Breast epithelium (tissue), 4 donors: ENCODE results near the gene MAP3K1. TPM values are rescaled to one million over a fixed set of nuclear protein-coding genes. Genes with fewer than 3 reads are reported as not detected.

ENCODE experiments used
- DNase-seq, 2 donors: peaks; one replicate each; pipeline ENCODE4 v3.0.0-alpha.2; 2019; ENCODE audit warnings: low spot score in 2 of 2
- H3K27ac ChIP-seq, 2 donors: fragments of 200-600 bp; sonication (generic) in 1 of 2; one replicate each; pipeline ENCODE4 v1.5.1; 2016 to 2019; ENCODE audit warnings: mild to moderate bottlenecking in 1 of 2
- H3K27me3 ChIP-seq, 2 donors: fragments of 200-600 bp; sonication (generic) in 1 of 2; one replicate each; pipeline versions ENCODE4 v1.5.1 to v1.6.0; 2017 to 2019; ENCODE audit warnings: control low read depth in 1 of 2, mild to moderate bottlenecking in 1 of 2
- H3K36me3 ChIP-seq: fragments of 200-600 bp; one replicate; pipeline ENCODE4 v1.5.1; 2019
- H3K4me1 ChIP-seq, 2 donors: fragments of 200-600 bp; sonication (generic); one replicate each; pipeline ENCODE4 v1.5.1; 2016 to 2019; ENCODE audit warnings: control low read depth in 1 of 2
- H3K4me3 ChIP-seq, 3 donors: fragments of 200-600 bp; sonication (generic); 1 replicate in 2 of 3; 2 replicates in 1 of 3; pipeline ENCODE4 v1.5.1; 2016 to 2019; ENCODE audit warnings: mild to moderate bottlenecking in 3 of 3, moderate library complexity in 2 of 3
- H3K9me3 ChIP-seq, 2 donors: fragments of 200-600 bp; sonication (generic) in 1 of 2; one replicate each; pipeline ENCODE4 v1.5.1; 2016 to 2019; ENCODE audit warnings: control low read depth in 1 of 2
- CTCF ChIP-seq, 3 donors: fragments of 450-650 bp; IDR thresholded peaks; one replicate each; pipeline ENCODE4 v1.5.1; 2016 to 2017; ENCODE audit warnings: antibody characterized with exemption in 3 of 3, mild to moderate bottlenecking in 3 of 3, moderate library complexity in 3 of 3
- POLR2A ChIP-seq: fragments of 450-650 bp; IDR thresholded peaks from one replicate; pipeline ENCODE4 v1.6.1; 2016; ENCODE audit warnings: antibody characterized with exemption, mild to moderate bottlenecking, moderate library complexity
- POLR2AphosphoS5 ChIP-seq, 3 donors: sonication (generic); formaldehyde crosslinking; IDR thresholded peaks; one replicate each; pipeline ENCODE4 v1.6.1; 2017; ENCODE audit warnings: antibody characterized with exemption in 3 of 3
- intact Hi-C: fragments of 100-400 bp; cut with DNase I; formaldehyde crosslinking; loops from one replicate; pipeline ENCODE4 v1.15.1; 2023; ENCODE audit warnings: low total_unique reads
- total RNA-seq, 3 donors: library from RNA; depleted of rRNA; stranded (reverse); fragments of >200 nt; gene quantifications; one replicate each; pipeline ENCODE4 v1.1.0, GENCODE V29; 2016

The MAP3K1 gene
- total RNA-seq, 3 donors from 2014 or later: 14.9 to 138 (median 77.7) TPM

GRCh38 chr5:56810826-56811225, 4.5 kb upstream of the MAP3K1 start:
- H3K27ac ChIP-seq: no peak overlapping the region
- H3K36me3 ChIP-seq: no peaks in the 10 kb centered on the region
- no peaks in the 10 kb centered on the region for H3K4me1 ChIP-seq
- no peak for DNase-seq
- intact Hi-C loops: no loop called here
- H3K27me3 ChIP-seq: no peaks in the 10 kb centered on the region
- H3K9me3 ChIP-seq: no peaks in the 10 kb centered on the region
- no peak overlapping the region for H3K4me3 ChIP-seq
- TF ChIP-seq POLR2A (no peak), POLR2AphosphoS5 (IDR thresholded peaks at IDR 0.05) (no peak), CTCF (IDR thresholded peaks at IDR 0.05) (no peak)

GRCh38 chr5:56812110-56812509, 3.2 kb upstream of the MAP3K1 start:
- Histone ChIP-seq H3K4me3 (no peak overlapping the region), H3K9me3 (no peaks in the 10 kb centered on the region), H3K4me1 (no peaks in the 10 kb centered on the region), H3K27ac (no peak overlapping the region), H3K27me3 (no peaks in the 10 kb centered on the region), H3K36me3 (no peaks in the 10 kb centered on the region)
- intact Hi-C loops: no loop called here
- DNase-seq: no peak
- no peak for TF ChIP-seq POLR2A
- TF ChIP-seq POLR2AphosphoS5 (IDR thresholded peaks at IDR 0.05): no peak
- TF ChIP-seq CTCF (IDR thresholded peaks at IDR 0.05): no peak

GRCh38 chr5:56813302-56813701, 2.0 kb upstream of the MAP3K1 start:
- Histone ChIP-seq H3K27ac (no peak overlapping the region), H3K9me3 (no peaks in the 10 kb centered on the region)
- intact Hi-C loops: no loop called here

GRCh38 chr5:56814361-56814962, 887 bp upstream of the MAP3K1 start:
- Histone ChIP-seq H3K4me1 (peaks cover 0 to 2% of the 10 kb centered on the region in 2 donors), H3K4me3 (peak overlapping the region; percentile 80 to 94 (median 91)), H3K36me3 (no peaks in the 10 kb centered on the region), H3K27ac (peak overlapping the region; percentile 97 to 99), H3K27me3 (no peaks in the 10 kb centered on the region), H3K9me3 (no peaks in the 10 kb centered on the region)
- intact Hi-C loops: no loop called here
- TF ChIP-seq CTCF (IDR thresholded peaks at IDR 0.05) (peak in 1 of 3 donors; percentile 28), POLR2A (no peak), POLR2AphosphoS5 (IDR thresholded peaks at IDR 0.05) (peak in 1 of 3 donors; percentile 6)
- peak in 1 of 2 donors; percentile 50 for DNase-seq

More at GRCh38 chr5:56813302-56813701, 2.0 kb upstream of the MAP3K1 start:
- no peak for DNase-seq
- Histone ChIP-seq H3K4me3 (no peak overlapping the region), H3K27me3 (no peaks in the 10 kb centered on the region), H3K4me1 (no peaks in the 10 kb centered on the region), H3K36me3 (no peaks in the 10 kb centered on the region)
- TF ChIP-seq POLR2A: no peak
- TF ChIP-seq CTCF (IDR thresholded peaks at IDR 0.05): no peak
- TF ChIP-seq POLR2AphosphoS5 (IDR thresholded peaks at IDR 0.05): no peak

- TF ChIP-seq POLR2AphosphoS5 (IDR thresholded peaks at IDR 0.05) (no peak), CTCF (IDR thresholded peaks at IDR 0.05) (no peak), POLR2A (no peak)
- Histone ChIP-seq H3K27ac (peak overlapping the region; percentile 97 to 99), H3K9me3 (no peaks in the 10 kb centered on the region), H3K4me3 (peak overlapping the region; percentile 80 to 94 (median 91)), H3K36me3 (no peaks in the 10 kb centered on the region), H3K27me3 (no peaks in the 10 kb centered on the region), H3K4me1 (peaks cover 0 to 4% of the 10 kb centered on the region in 2 donors)
- intact Hi-C loops: no loop called here
- peak in 1 of 2 donors; percentile 25 for DNase-seq
Measured at GRCh38 chr5:56815658-56816545, 553 bp downstream of the MAP3K1 start.
